Gastrocnemius medialis (tissue), 4 donors: ENCODE data around the gene ZCCHC17. TPM values are rescaled to one million over a fixed set of nuclear protein-coding genes. Genes with fewer than 3 reads are reported as not detected.
A peak's percentile ranks its signal among the peaks of the same experiment; 100 is the strongest.

Experiments used
- ATAC-seq, 2 donors: fragments of 150-250 bp; one replicate each; pipeline ENCODE4 v1.9.1; 2016
- DNase-seq, 2 donors: peaks; one replicate each; pipeline ENCODE4 v3.0.0-alpha.2; 2019
- H3K27ac ChIP-seq, 4 donors: fragments of 200-600 bp; sonication (generic); 1 replicate in 1 of 4; 2 replicates in 3 of 4; pipeline ENCODE4 v1.5.1; 2016 to 2018; ENCODE audit warnings: mild to moderate bottlenecking in 2 of 4, moderate library complexity in 1 of 4
- H3K27me3 ChIP-seq, 3 donors: fragments of 200-600 bp; sonication (generic) in 2 of 3; 1 replicate in 1 of 3; 2 replicates in 2 of 3; pipeline versions ENCODE4 v1.5.1 to v1.6.0; 2016 to 2019; ENCODE audit warnings: mild to moderate bottlenecking in 1 of 3, moderate library complexity in 1 of 3
- H3K36me3 ChIP-seq, 2 donors: fragments of 200-600 bp; sonication (generic) in 1 of 2; one replicate each; pipeline ENCODE4 v1.5.1; 2017 to 2018
- H3K4me1 ChIP-seq, 2 donors: fragments of 200-600 bp; sonication (generic) in 1 of 2; one replicate each; pipeline ENCODE4 v1.5.1; 2016 to 2017; ENCODE audit warnings: mild to moderate bottlenecking in 2 of 2
- H3K4me3 ChIP-seq, 4 donors: fragments of 200-600 bp; sonication (generic) in 3 of 4; 1 replicate in 1 of 4; 2 replicates in 3 of 4; pipeline ENCODE4 v1.5.1; 2016 to 2019; ENCODE audit warnings: mild to moderate bottlenecking in 2 of 4
- H3K9me3 ChIP-seq, 3 donors: fragments of 200-600 bp; sonication (generic) in 2 of 3; 1 replicate in 1 of 3; 2 replicates in 2 of 3; pipeline ENCODE4 v1.5.1; 2016 to 2019
- CTCF ChIP-seq, 5 experiments: fragments of 450-650 bp in 3 of 5; fragments of 200-600 bp in 2 of 5; sonication (generic) in 2 of 5; IDR thresholded peaks in 4 of 5; conservative IDR thresholded peaks in 1 of 5; 1 replicate in 4 of 5; 2 replicates in 1 of 5; pipeline ENCODE4 v1.5.1; 2016 to 2019; ENCODE audit warnings: antibody characterized with exemption in 5 of 5, mild to moderate bottlenecking in 3 of 5, moderate library complexity in 3 of 5
- POLR2A ChIP-seq, 2 donors: fragments of 450-650 bp; IDR thresholded peaks; one replicate each; pipeline ENCODE4 v1.6.1; 2017; ENCODE audit warnings: antibody characterized with exemption in 2 of 2, mild to moderate bottlenecking in 2 of 2, moderate library complexity in 2 of 2
- in situ Hi-C, 4 donors: fragments of 200-750 bp; cut with MboI; loops; one replicate each; pipeline versions ENCODE4 v1.15.0 to v1.8.0; 2017; ENCODE audit warnings: low sequenced_read_pairs in 4 of 4
- intact Hi-C: fragments of 100-400 bp; cut with DNase I; formaldehyde crosslinking; loops from one replicate; pipeline ENCODE4 v1.15.1; 2023; ENCODE audit warnings: low total_unique reads
- total RNA-seq, 4 donors: library from RNA; depleted of rRNA; stranded (reverse); fragments of >200 nt; gene quantifications; one replicate each; pipeline versions ENCODE4 v1.1.0 to v1.2.3, GENCODE V29; 2016

The ZCCHC17 gene
- total RNA-seq, 4 donors from 2014 or later, result 14.0 to 26.8 (median 17.5) TPM

- no peaks in the 10 kb centered on the region for H3K9me3 ChIP-seq
- intact Hi-C loops, result no loop called here
- H3K36me3 ChIP-seq, result no peaks in the 10 kb centered on the region
- ATAC-seq (no peak), DNase-seq (no peak)
- H3K27ac ChIP-seq, result peak overlapping the region in 1 of 4 donors; percentile 12
- TF ChIP-seq CTCF (IDR thresholded peaks at IDR 0.05 in 4 of 5, conservative IDR thresholded peaks at IDR 0.05 in 1 of 5), result no peak
- TF ChIP-seq POLR2A (IDR thresholded peaks at IDR 0.05), result no peak
- in situ Hi-C loops, result no loop called here
- peaks cover 39 to 43% of the 10 kb centered on the region in 2 donors for H3K4me1 ChIP-seq
- H3K4me3 ChIP-seq, result no peak overlapping the region
- H3K27me3 ChIP-seq, result no peaks in the 10 kb centered on the region
These were observed 3.4 kb downstream of the ZCCHC17 start for GRCh38 chr1:31300193-31300592.

- Histone ChIP-seq H3K27ac (no peak overlapping the region), H3K4me3 (no peak overlapping the region), H3K9me3 (no peaks in the 10 kb centered on the region), H3K36me3 (no peaks in the 10 kb centered on the region), H3K27me3 (no peaks in the 10 kb centered on the region), H3K4me1 (peaks cover 25 to 26% of the 10 kb centered on the region in 2 donors)
- no peak for ATAC-seq
- intact Hi-C loops, result no loop called here
- no peak for DNase-seq
- in situ Hi-C loops, result no loop called here
- TF ChIP-seq CTCF (IDR thresholded peaks at IDR 0.05 in 4 of 5, conservative IDR thresholded peaks at IDR 0.05 in 1 of 5) (no peak), POLR2A (IDR thresholded peaks at IDR 0.05) (no peak)
These were observed 6.0 kb downstream of the ZCCHC17 start for GRCh38 chr1:31302709-31303441.

- H3K27me3 ChIP-seq, result no peaks in the 10 kb centered on the region
- DNase-seq, result no peak
- intact Hi-C loops, result no loop called here
These were observed 9.4 kb downstream of the ZCCHC17 start for GRCh38 chr1:31306278-31306677.

DNA sequence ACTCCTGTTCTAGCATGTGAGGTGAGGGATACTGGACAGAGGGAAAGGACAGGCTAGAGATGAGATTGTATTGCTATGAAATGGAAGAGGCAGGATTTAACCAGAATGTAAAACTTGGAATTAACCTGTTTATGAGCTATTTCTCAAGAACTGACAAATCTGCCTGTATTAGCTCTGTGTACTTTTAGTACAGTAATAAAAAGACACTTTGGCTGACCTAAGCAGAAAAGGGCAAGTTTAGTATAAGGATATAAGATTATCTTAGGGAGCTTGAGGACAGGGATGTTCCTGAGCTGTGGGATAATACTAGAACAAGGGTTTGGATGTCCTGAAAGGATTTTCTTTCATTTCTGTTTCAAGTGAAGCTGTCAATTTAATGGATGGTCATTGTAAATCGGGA is 11.2 kb downstream of the ZCCHC17 start:
- ATAC-seq (no peak), DNase-seq (no peak)
- no peak overlapping the region for H3K27ac ChIP-seq
- no peaks in the 10 kb centered on the region for H3K4me1 ChIP-seq
- no peak overlapping the region for H3K4me3 ChIP-seq
- H3K36me3 ChIP-seq, result peaks cover 0 to 31% of the 10 kb centered on the region in 2 donors
- H3K9me3 ChIP-seq, result no peaks in the 10 kb centered on the region
- in situ Hi-C loops, result no loop called here
- no peak for TF ChIP-seq CTCF (IDR thresholded peaks at IDR 0.05 in 4 of 5, conservative IDR thresholded peaks at IDR 0.05 in 1 of 5)
- TF ChIP-seq POLR2A (IDR thresholded peaks at IDR 0.05), result no peak
- no peaks in the 10 kb centered on the region for H3K27me3 ChIP-seq
- intact Hi-C loops, result no loop called here

More at GRCh38 chr1:31306278-31306677, 9.4 kb downstream of the ZCCHC17 start:
- Histone ChIP-seq H3K27ac (no peak overlapping the region), H3K4me3 (no peak overlapping the region), H3K36me3 (peaks cover 0 to 14% of the 10 kb centered on the region in 2 donors), H3K4me1 (no peaks in the 10 kb centered on the region), H3K9me3 (no peaks in the 10 kb centered on the region)
- peak in 1 of 2 donors; percentile 23 for ATAC-seq
- TF ChIP-seq CTCF (IDR thresholded peaks at IDR 0.05 in 4 of 5, conservative IDR thresholded peaks at IDR 0.05 in 1 of 5), result no peak
- TF ChIP-seq POLR2A (IDR thresholded peaks at IDR 0.05), result no peak
- in situ Hi-C loops, result no loop called here
